BJ (cell line): ENCODE results near the gene MAN1C1. TPM values are rescaled to one million over a fixed set of nuclear protein-coding genes. Genes with fewer than 3 reads are reported as not detected.

ENCODE experiments used
- CTCF ChIA-PET: fragments of 350-600 bp; formaldehyde crosslinking; extraction: SDS; loops from one replicate; lab custom pipeline; 2021; ENCODE audit warnings: antibody characterized with exemption, inconsistent platforms; lab: Yijun Ruan, JAX
- POLR2A ChIA-PET: fragments of 300-600 bp; sonication (Branson Sonifier 250); formaldehyde crosslinking; extraction: SDS; loops from one replicate; lab custom pipeline; 2021; ENCODE audit warnings: antibody characterized with exemption; lab: Charles Lee
- DNase-seq: peaks from one replicate; pipeline ENCODE4 v3.0.0-alpha.2; 2011; ENCODE audit warnings: low read depth
- H3K27me3 ChIP-seq: 2 replicates; pipeline ENCODE4 v1.6.0; 2011; ENCODE audit warnings: low read length; ENCODE audit not compliant: control insufficient read depth, insufficient read depth
- H3K36me3 ChIP-seq: 2 replicates; pipeline ENCODE4 v1.5.1; 2011; ENCODE audit warnings: low read length; ENCODE audit not compliant: control insufficient read depth, insufficient read depth
- H3K4me3 ChIP-seq: 2 replicates; pipeline ENCODE4 v1.5.1; 2011; ENCODE audit warnings: low read depth, mild to moderate bottlenecking, control low read depth, low read length
- polyA plus RNA-seq: library from polyadenylated mRNA; depleted of rRNA; stranded (reverse); fragments of >200 nt; gene quantifications from 2 replicates; pipeline ENCODE4 v1.2.3, GENCODE V29; 2011
- TF ChIP-seq, protein P1 (sequence below): IDR thresholded peaks from 2 replicates; pipeline ENCODE4 v1.5.1; 2011; ENCODE audit warnings: low read depth, mild to moderate bottlenecking, control low read depth, inconsistent platforms, low read length, moderate library complexity; ENCODE audit not compliant: insufficient read depth

MAN1C1 gene
- polyA plus RNA-seq, 1 experiment = 1.1 TPM

DNA sequence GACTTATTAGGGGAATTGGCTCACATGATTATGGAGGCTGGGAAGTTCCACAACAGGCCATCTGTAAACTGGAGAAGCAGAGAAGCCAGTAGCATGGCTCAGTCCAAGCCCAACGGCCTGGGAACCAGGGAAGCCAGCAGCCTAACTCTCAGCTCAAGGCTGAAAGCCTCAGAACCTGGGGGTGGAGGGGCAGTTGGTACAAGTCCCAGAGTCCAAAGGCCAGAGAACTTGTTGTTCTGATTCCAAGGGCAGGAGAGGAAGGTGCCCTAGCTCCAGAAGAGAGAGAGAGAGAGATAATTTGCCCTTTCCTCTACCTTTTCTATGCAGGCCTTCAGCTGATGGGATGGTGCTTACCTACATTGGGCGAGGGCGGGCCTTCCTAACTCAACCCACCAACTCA lies 55.3 kb downstream of the MAN1C1 start:
- H3K4me3 ChIP-seq = no peak overlapping the region
- no peak for DNase-seq
- POLR2A ChIA-PET = no interaction called here
- H3K27me3 ChIP-seq = peaks cover 14% of the 10 kb centered on the region
- TF ChIP-seq, protein P1, sequence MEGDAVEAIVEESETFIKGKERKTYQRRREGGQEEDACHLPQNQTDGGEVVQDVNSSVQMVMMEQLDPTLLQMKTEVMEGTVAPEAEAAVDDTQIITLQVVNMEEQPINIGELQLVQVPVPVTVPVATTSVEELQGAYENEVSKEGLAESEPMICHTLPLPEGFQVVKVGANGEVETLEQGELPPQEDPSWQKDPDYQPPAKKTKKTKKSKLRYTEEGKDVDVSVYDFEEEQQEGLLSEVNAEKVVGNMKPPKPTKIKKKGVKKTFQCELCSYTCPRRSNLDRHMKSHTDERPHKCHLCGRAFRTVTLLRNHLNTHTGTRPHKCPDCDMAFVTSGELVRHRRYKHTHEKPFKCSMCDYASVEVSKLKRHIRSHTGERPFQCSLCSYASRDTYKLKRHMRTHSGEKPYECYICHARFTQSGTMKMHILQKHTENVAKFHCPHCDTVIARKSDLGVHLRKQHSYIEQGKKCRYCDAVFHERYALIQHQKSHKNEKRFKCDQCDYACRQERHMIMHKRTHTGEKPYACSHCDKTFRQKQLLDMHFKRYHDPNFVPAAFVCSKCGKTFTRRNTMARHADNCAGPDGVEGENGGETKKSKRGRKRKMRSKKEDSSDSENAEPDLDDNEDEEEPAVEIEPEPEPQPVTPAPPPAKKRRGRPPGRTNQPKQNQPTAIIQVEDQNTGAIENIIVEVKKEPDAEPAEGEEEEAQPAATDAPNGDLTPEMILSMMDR = no peak
- H3K36me3 ChIP-seq = no peaks in the 10 kb centered on the region
- CTCF ChIA-PET = no interaction called here

DNA sequence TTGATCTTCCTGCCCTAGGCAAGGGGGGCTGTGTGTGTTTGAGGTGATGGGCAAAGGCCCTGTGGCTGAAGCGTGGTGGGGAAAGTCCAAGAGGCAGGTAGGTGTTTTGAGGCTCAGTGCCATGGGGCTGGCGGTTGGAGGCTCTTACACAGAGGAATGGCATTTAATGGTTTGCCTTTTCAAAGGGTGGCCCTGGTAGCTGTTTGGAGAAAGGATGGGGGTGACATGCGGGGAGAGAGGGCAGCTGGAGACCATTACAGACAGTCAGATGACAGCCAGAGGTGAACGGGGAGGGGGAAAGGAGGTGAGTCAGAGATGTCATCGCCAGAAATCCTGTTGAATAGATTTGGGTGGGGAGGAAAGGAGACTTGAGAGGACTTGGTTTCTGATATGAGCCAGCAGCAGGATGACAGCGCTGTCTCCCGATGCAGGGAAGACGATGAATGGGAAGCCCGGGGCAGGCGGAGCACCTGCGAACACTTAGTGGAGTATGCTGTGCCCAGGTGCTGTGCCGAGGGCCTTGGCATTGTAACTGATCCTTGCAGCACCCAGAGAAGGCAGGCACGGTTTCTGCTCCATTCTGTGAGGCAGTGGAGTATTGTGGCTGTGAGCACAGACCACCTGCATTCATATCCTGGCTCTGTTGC lies 56.3 kb downstream of the MAN1C1 start:
- H3K27me3 ChIP-seq = peaks cover 17% of the 10 kb centered on the region
- H3K36me3 ChIP-seq = no peaks in the 10 kb centered on the region
- H3K4me3 ChIP-seq = no peak overlapping the region
- ChIA-PET CTCF (no interaction called here), POLR2A (no interaction called here)
- no peak for DNase-seq
- TF ChIP-seq, protein P1 = no peak

DNA sequence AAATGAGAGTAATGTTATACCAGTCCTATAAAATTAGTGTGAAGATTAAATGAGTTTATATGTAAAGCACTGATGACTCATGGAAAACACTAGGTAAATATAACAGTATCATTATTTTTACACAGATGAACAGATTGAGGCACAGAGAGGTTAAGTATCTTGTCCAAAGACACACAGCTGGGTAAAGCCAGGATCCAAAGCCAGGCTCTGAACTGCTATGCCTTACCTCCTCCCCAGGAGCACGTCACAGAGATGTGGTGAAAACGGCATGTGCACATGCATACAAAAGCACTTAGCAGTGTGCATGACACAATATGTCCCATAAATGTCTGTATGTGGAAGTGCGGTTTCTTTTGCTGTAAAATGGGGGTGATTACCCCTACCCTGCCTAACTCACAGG lies 56.9 kb downstream of the MAN1C1 start:
- Histone ChIP-seq H3K36me3 (no peaks in the 10 kb centered on the region), H3K4me3 (no peak overlapping the region), H3K27me3 (peaks cover 17% of the 10 kb centered on the region)
- DNase-seq = no peak
- TF ChIP-seq, protein P1 = no peak
- CTCF ChIA-PET = no interaction called here
- POLR2A ChIA-PET = no interaction called here

DNA sequence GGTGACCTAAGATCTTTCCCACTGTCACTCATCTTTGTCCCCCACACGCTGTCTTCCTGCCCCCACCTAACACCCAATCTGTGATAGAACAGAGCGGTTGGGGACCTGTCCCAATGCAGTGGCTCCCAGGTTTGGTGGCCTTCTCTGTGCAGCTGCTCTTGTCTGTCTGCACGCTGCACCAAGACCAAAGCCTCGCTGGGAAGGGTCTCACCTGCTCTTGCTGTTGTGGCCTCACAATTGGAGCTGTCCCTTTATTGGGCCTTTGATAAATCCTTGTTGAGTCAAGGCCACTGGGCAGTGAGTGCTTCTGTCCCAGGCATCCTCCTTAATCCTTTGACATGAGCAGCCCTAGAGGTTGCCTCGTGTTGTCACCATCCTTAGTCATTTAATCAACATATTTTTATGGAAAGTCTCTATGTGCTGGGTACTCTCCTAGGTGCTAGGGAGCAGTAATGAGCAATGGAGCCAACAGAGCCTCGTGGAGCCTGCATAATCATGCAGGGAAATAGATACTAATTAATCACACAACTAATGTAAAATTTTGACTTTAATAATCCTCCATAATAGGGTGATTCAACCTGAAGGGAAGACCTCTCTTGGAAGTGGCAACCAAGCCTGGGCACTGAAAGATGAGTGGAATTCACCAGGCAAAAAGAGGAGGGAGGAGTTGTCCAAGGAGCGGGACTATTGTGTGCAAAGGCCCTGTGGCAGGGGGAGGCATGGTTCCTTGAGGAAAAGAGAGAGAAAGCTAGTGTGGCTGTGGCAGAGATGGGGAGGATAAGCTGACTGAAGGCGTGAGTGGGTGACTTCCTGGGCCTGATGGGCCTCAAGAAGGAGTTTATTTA lies 57.6 kb downstream of the MAN1C1 start:
- Histone ChIP-seq H3K36me3 (no peaks in the 10 kb centered on the region), H3K27me3 (peaks cover 18% of the 10 kb centered on the region), H3K4me3 (no peak overlapping the region)
- no peak for DNase-seq
- TF ChIP-seq, protein P1 = no peak
- ChIA-PET POLR2A (no interaction called here), CTCF (interaction anchor here (2.1 kb wide), 1 partner anchor 8 kb away, joined by 6 read pairs; no protein-coding TSS in a partner anchor)

DNA sequence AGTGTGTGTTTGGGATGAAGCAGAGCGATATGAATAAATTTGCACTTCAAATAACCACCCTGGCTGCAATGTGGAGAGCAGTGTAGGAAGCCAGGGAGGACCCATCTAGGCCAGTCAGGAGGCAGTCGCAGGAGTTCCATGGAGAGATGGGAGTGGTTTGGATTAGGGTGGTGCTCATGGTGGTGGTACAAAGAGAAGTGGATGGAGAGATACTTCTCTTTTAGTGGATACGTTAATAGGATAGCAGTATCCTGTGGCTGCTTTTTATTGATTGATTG lies 58.2 kb downstream of the MAN1C1 start:
- DNase-seq = no peak
- ChIA-PET CTCF (interaction anchor here (2.1 kb wide), 1 partner anchor 8 kb away, joined by 6 read pairs; no protein-coding TSS in a partner anchor), POLR2A (no interaction called here)
- Histone ChIP-seq H3K27me3 (peaks cover 18% of the 10 kb centered on the region), H3K36me3 (no peaks in the 10 kb centered on the region), H3K4me3 (no peak overlapping the region)
- TF ChIP-seq, protein P1 = no peak
